BE2C (cell line): Measurements from ENCODE around the gene CNPY4.
A peak's percentile ranks its signal among the peaks of the same experiment; 100 is the strongest.

Experiments used
- DNase-seq: peaks from one replicate; pipeline ENCODE4 v3.0.0-alpha.2; 2020
- H3K27me3 ChIP-seq: fragments of 250-450 bp; sonication (Bioruptor Pico); 2 replicates; pipeline ENCODE4 v1.5.1; 2020; ENCODE audit warnings: mild to moderate bottlenecking
- H3K36me3 ChIP-seq: fragments of 250-450 bp; sonication (Bioruptor Pico); 2 replicates; pipeline ENCODE4 v1.5.1; 2020; ENCODE audit warnings: mild to moderate bottlenecking
- H3K4me1 ChIP-seq: fragments of 250-450 bp; sonication (Bioruptor Pico); 2 replicates; pipeline ENCODE4 v1.5.1; 2020
- H3K4me3 ChIP-seq: 2 replicates; pipeline ENCODE4 v1.5.1; 2011; ENCODE audit warnings: low read depth, low read length
- H3K9me3 ChIP-seq: fragments of 250-450 bp; sonication (Bioruptor Pico); 2 replicates; pipeline ENCODE4 v1.5.1; 2020
- CTCF ChIP-seq: IDR thresholded peaks from 2 replicates; pipeline ENCODE4 v1.5.1; 2012; ENCODE audit warnings: mild to moderate bottlenecking, low read depth, low read length

The CNPY4 gene

GRCh38 chr7:100119970-100120732 is 717 bp downstream of the CNPY4 start:
- H3K4me1 ChIP-seq, result no peaks in the 10 kb centered on the region
- peak; percentile 53 for DNase-seq
- no peak for TF ChIP-seq CTCF

GRCh38 chr7:100120733-100121036 is 1.3 kb downstream of the CNPY4 start:
- H3K4me3 ChIP-seq, result peak overlapping the region; percentile 99
- no peak for DNase-seq
- H3K4me1 ChIP-seq, result no peaks in the 10 kb centered on the region

More at GRCh38 chr7:100119970-100120732, 717 bp downstream of the CNPY4 start:
- no peaks in the 10 kb centered on the region for H3K36me3 ChIP-seq
- no peaks in the 10 kb centered on the region for H3K27me3 ChIP-seq
- H3K4me3 ChIP-seq, result peak overlapping the region; percentile 99
- no peaks in the 10 kb centered on the region for H3K9me3 ChIP-seq

GRCh38 chr7:100122067-100122466 is 2.6 kb downstream of the CNPY4 start:
- no peak for DNase-seq
- no peaks in the 10 kb centered on the region for H3K27me3 ChIP-seq
- no peak for TF ChIP-seq CTCF
- no peaks in the 10 kb centered on the region for H3K9me3 ChIP-seq
- no peaks in the 10 kb centered on the region for H3K4me1 ChIP-seq
- H3K36me3 ChIP-seq, result no peaks in the 10 kb centered on the region
- H3K4me3 ChIP-seq, result no peak overlapping the region

More at GRCh38 chr7:100120733-100121036, 1.3 kb downstream of the CNPY4 start:
- no peaks in the 10 kb centered on the region for H3K9me3 ChIP-seq
- no peaks in the 10 kb centered on the region for H3K27me3 ChIP-seq
- TF ChIP-seq CTCF, result no peak
- no peaks in the 10 kb centered on the region for H3K36me3 ChIP-seq

GRCh38 chr7:100122568-100122967 is 3.1 kb downstream of the CNPY4 start:
- DNase-seq, result no peak
- H3K9me3 ChIP-seq, result no peaks in the 10 kb centered on the region
- H3K4me1 ChIP-seq, result no peaks in the 10 kb centered on the region
- no peak overlapping the region for H3K4me3 ChIP-seq
- H3K27me3 ChIP-seq, result no peaks in the 10 kb centered on the region
- H3K36me3 ChIP-seq, result no peaks in the 10 kb centered on the region
- no peak for TF ChIP-seq CTCF

GRCh38 chr7:100124301-100125230 is 5.1 kb downstream of the CNPY4 start:
- H3K9me3 ChIP-seq, result no peaks in the 10 kb centered on the region
- no peaks in the 10 kb centered on the region for H3K36me3 ChIP-seq
- no peaks in the 10 kb centered on the region for H3K27me3 ChIP-seq
- no peaks in the 10 kb centered on the region for H3K4me1 ChIP-seq
- no peak overlapping the region for H3K4me3 ChIP-seq
- no peak for TF ChIP-seq CTCF
- DNase-seq, result no peak
